ENCODE measurements around the gene PDZD8. TPM values are rescaled to one million over a fixed set of nuclear protein-coding genes. Genes with fewer than 3 reads are reported as not detected.
A peak's percentile ranks its signal among the peaks of the same experiment; 100 is the strongest.

Gene PDZD8
- total RNA-seq = 10 to 100 TPM; 18.4 to 29.6 TPM
- total RNA-seq = 48.4 to 65.5 reads per million in 2 donors

GRCh38 chr10:117375360-117376178, at the start of gene PDZD8:
Gene PDZD8 (minus strand): TSS chr10:117375440. CDS start chr10:117375227, 213 bp downstream.
- peak; percentile 89 for ATAC-seq
- peak; percentile 81 to 87 (median 82) for DNase-seq
- no peaks in the 10 kb centered on the region for H3K9me3 ChIP-seq (ENCODE audit: control insufficient read depth, low read length, poor library complexity, severe bottlenecking)
- H3K27ac Mint-ChIP-seq = peak within 1 kb of the TSS; percentile 82
- peaks cover 23% of the 10 kb centered on the region for H3K4me1 Mint-ChIP-seq
- H3K36me3 Mint-ChIP-seq (ENCODE audit: low read depth) = peaks cover 5% of the 10 kb centered on the region
- H3K27me3 Mint-ChIP-seq = peaks cover 33% of the 10 kb centered on the region
- H3K4me3 Mint-ChIP-seq = peak within 1 kb of the TSS; percentile 94

- H3K9me3 ChIP-seq (ENCODE audit: control insufficient read depth, low read length, poor library complexity, severe bottlenecking) = no peaks in the 10 kb centered on the region
- no peak for ATAC-seq
- no peaks in the 10 kb centered on the region for H3K4me1 Mint-ChIP-seq
- no peaks in the 10 kb centered on the region for H3K36me3 Mint-ChIP-seq (ENCODE audit: low read depth)
- H3K4me3 Mint-ChIP-seq = no peak overlapping the region
- peaks cover 18% of the 10 kb centered on the region for H3K27me3 Mint-ChIP-seq
- DNase-seq = no peak
- H3K27ac Mint-ChIP-seq = no peak overlapping the region
Observed at GRCh38 chr10:117424171-117424570, 48.9 kb upstream of the PDZD8 start.

GRCh38 chr10:117421985-117422384, 46.7 kb upstream of the PDZD8 start:
- H3K9me3 ChIP-seq (ENCODE audit: control insufficient read depth, low read length, poor library complexity, severe bottlenecking) = no peaks in the 10 kb centered on the region
- ATAC-seq (no peak), DNase-seq (no peak)
- Mint-ChIP-seq H3K27ac (no peak overlapping the region), H3K4me1 (no peaks in the 10 kb centered on the region), H3K27me3 (peaks cover 23% of the 10 kb centered on the region), H3K4me3 (no peak overlapping the region), H3K36me3 (ENCODE audit: low read depth) (no peaks in the 10 kb centered on the region)

GRCh38 chr10:117420768-117421167, 45.5 kb upstream of the PDZD8 start:
- no peaks in the 10 kb centered on the region for H3K9me3 ChIP-seq (ENCODE audit: control insufficient read depth, low read length, poor library complexity, severe bottlenecking)
- no peaks in the 10 kb centered on the region for H3K4me1 Mint-ChIP-seq
- no peak for ATAC-seq
- no peaks in the 10 kb centered on the region for H3K36me3 Mint-ChIP-seq (ENCODE audit: low read depth)
- peaks cover 23% of the 10 kb centered on the region for H3K27me3 Mint-ChIP-seq
- DNase-seq = no peak
- no peak overlapping the region for H3K4me3 Mint-ChIP-seq
- H3K27ac Mint-ChIP-seq = no peak overlapping the region

GRCh38 chr10:117419921-117420320, 44.7 kb upstream of the PDZD8 start:
- H3K9me3 ChIP-seq (ENCODE audit: control insufficient read depth, low read length, poor library complexity, severe bottlenecking) = no peaks in the 10 kb centered on the region
- H3K4me1 Mint-ChIP-seq = no peaks in the 10 kb centered on the region
- no peaks in the 10 kb centered on the region for H3K36me3 Mint-ChIP-seq (ENCODE audit: low read depth)
- no peak for DNase-seq
- no peak overlapping the region for H3K4me3 Mint-ChIP-seq
- peaks cover 21% of the 10 kb centered on the region for H3K27me3 Mint-ChIP-seq
- ATAC-seq = no peak
- H3K27ac Mint-ChIP-seq = no peak overlapping the region

GRCh38 chr10:117419159-117419558, 43.9 kb upstream of the PDZD8 start:
- DNase-seq (no peak), ATAC-seq (no peak)
- H3K4me3 Mint-ChIP-seq = no peak overlapping the region
- no peaks in the 10 kb centered on the region for H3K4me1 Mint-ChIP-seq
- no peak overlapping the region for H3K27ac Mint-ChIP-seq
- H3K9me3 ChIP-seq (ENCODE audit: control insufficient read depth, low read length, poor library complexity, severe bottlenecking) = no peaks in the 10 kb centered on the region
- no peaks in the 10 kb centered on the region for H3K36me3 Mint-ChIP-seq (ENCODE audit: low read depth)
- H3K27me3 Mint-ChIP-seq = peaks cover 18% of the 10 kb centered on the region

GRCh38 chr10:117418121-117418520, 42.9 kb upstream of the PDZD8 start:
- H3K4me1 Mint-ChIP-seq = no peaks in the 10 kb centered on the region
- no peak overlapping the region for H3K27ac Mint-ChIP-seq
- H3K36me3 Mint-ChIP-seq (ENCODE audit: low read depth) = no peaks in the 10 kb centered on the region
- peaks cover 18% of the 10 kb centered on the region for H3K27me3 Mint-ChIP-seq
- DNase-seq (no peak), ATAC-seq (no peak)
- no peak overlapping the region for H3K4me3 Mint-ChIP-seq
- no peaks in the 10 kb centered on the region for H3K9me3 ChIP-seq (ENCODE audit: control insufficient read depth, low read length, poor library complexity, severe bottlenecking)

GRCh38 chr10:117417196-117417595, 42.0 kb upstream of the PDZD8 start:
- no peak for DNase-seq
- no peaks in the 10 kb centered on the region for H3K9me3 ChIP-seq (ENCODE audit: control insufficient read depth, low read length, poor library complexity, severe bottlenecking)
- H3K27me3 Mint-ChIP-seq = peaks cover 27% of the 10 kb centered on the region
- H3K4me1 Mint-ChIP-seq = no peaks in the 10 kb centered on the region
- no peaks in the 10 kb centered on the region for H3K36me3 Mint-ChIP-seq (ENCODE audit: low read depth)
- no peak overlapping the region for H3K27ac Mint-ChIP-seq
- H3K4me3 Mint-ChIP-seq = no peak overlapping the region
- ATAC-seq = no peak

- Mint-ChIP-seq H3K4me1 (no peaks in the 10 kb centered on the region), H3K4me3 (no peak overlapping the region), H3K27ac (no peak overlapping the region), H3K36me3 (ENCODE audit: low read depth) (no peaks in the 10 kb centered on the region), H3K27me3 (peaks cover 30% of the 10 kb centered on the region)
- ATAC-seq (no peak), DNase-seq (no peak)
- H3K9me3 ChIP-seq (ENCODE audit: control insufficient read depth, low read length, poor library complexity, severe bottlenecking) = no peaks in the 10 kb centered on the region
Observed at GRCh38 chr10:117413928-117414618, 38.8 kb upstream of the PDZD8 start.

GRCh38 chr10:117412469-117413010, 37.3 kb upstream of the PDZD8 start:
- H3K36me3 Mint-ChIP-seq (ENCODE audit: low read depth) = no peaks in the 10 kb centered on the region

GRCh38 chr10:117411479-117412399, 36.5 kb upstream of the PDZD8 start:
- Mint-ChIP-seq H3K27me3 (peaks cover 29% of the 10 kb centered on the region), H3K4me3 (no peak overlapping the region), H3K4me1 (no peaks in the 10 kb centered on the region), H3K36me3 (ENCODE audit: low read depth) (no peaks in the 10 kb centered on the region), H3K27ac (no peak overlapping the region)
- DNase-seq = no peak
- no peak for ATAC-seq
- no peaks in the 10 kb centered on the region for H3K9me3 ChIP-seq (ENCODE audit: control insufficient read depth, low read length, poor library complexity, severe bottlenecking)

More at GRCh38 chr10:117412469-117413010, 37.3 kb upstream of the PDZD8 start:
- no peaks in the 10 kb centered on the region for H3K4me1 Mint-ChIP-seq
- peaks cover 31% of the 10 kb centered on the region for H3K27me3 Mint-ChIP-seq
- no peaks in the 10 kb centered on the region for H3K9me3 ChIP-seq (ENCODE audit: control insufficient read depth, low read length, poor library complexity, severe bottlenecking)
- DNase-seq (no peak), ATAC-seq (no peak)
- no peak overlapping the region for H3K4me3 Mint-ChIP-seq
- H3K27ac Mint-ChIP-seq = no peak overlapping the region

- Mint-ChIP-seq H3K27me3 (peaks cover 33% of the 10 kb centered on the region), H3K4me1 (no peaks in the 10 kb centered on the region), H3K27ac (no peak overlapping the region), H3K4me3 (no peak overlapping the region), H3K36me3 (ENCODE audit: low read depth) (no peaks in the 10 kb centered on the region)
- DNase-seq (no peak), ATAC-seq (no peak)
- H3K9me3 ChIP-seq (ENCODE audit: control insufficient read depth, low read length, poor library complexity, severe bottlenecking) = no peaks in the 10 kb centered on the region
Observed at GRCh38 chr10:117410557-117410956, 35.3 kb upstream of the PDZD8 start.

Data from T-helper 17 cell (primary cell).